GM12865 (cell line): ENCODE measurements around the gene PI4KB.
A peak's percentile ranks its signal among the peaks of the same experiment; 100 is the strongest.

ENCODE experiments used
- DNase-seq: peaks from one replicate; pipeline ENCODE4 v3.0.0; 2010; ENCODE audit warnings: low read depth
- H3K4me3 ChIP-seq: 2 replicates; pipeline ENCODE4 v1.5.1; 2011; ENCODE audit warnings: mild to moderate bottlenecking, low read depth, low read length, control low read depth
- CTCF ChIP-seq: IDR thresholded peaks from 2 replicates; pipeline ENCODE4 v1.5.1; 2011; ENCODE audit warnings: low read length, control low read depth, low read depth, inconsistent platforms; ENCODE audit not compliant: insufficient read depth; ENCODE audit errors: missing control alignments

Gene PI4KB

GRCh38 chr1:151327903-151328674 lies 873 bp upstream of the PI4KB start:
- peak overlapping the region; percentile 100 for H3K4me3 ChIP-seq
- DNase-seq = no peak
- TF ChIP-seq CTCF = no peak

GRCh38 chr1:151326619-151327222 lies 495 bp downstream of the PI4KB start:
- no peak for TF ChIP-seq CTCF
- peak overlapping the region; percentile 100 for H3K4me3 ChIP-seq
- DNase-seq = peak; percentile 72

- DNase-seq = peak; percentile 10
- no peak for TF ChIP-seq CTCF
Measured at GRCh38 chr1:151325646-151326429, 1.4 kb downstream of the PI4KB start.

GRCh38 chr1:151325231-151325630 lies 2.0 kb downstream of the PI4KB start:
- DNase-seq = no peak
- no peak for TF ChIP-seq CTCF
- no peak overlapping the region for H3K4me3 ChIP-seq

More at GRCh38 chr1:151325646-151326429, 1.4 kb downstream of the PI4KB start:
- peak overlapping the region; percentile 100 for H3K4me3 ChIP-seq

- DNase-seq = no peak
- no peak overlapping the region for H3K4me3 ChIP-seq
- no peak for TF ChIP-seq CTCF
Measured at GRCh38 chr1:151324390-151324930, 2.8 kb downstream of the PI4KB start.

- TF ChIP-seq CTCF = no peak
- DNase-seq = no peak
- H3K4me3 ChIP-seq = no peak overlapping the region
Measured at GRCh38 chr1:151318975-151319374, 8.2 kb downstream of the PI4KB start.
